Peyer's patch (tissue), 4 donors: ENCODE measurements around the gene KRT85. TPM values are rescaled to one million over a fixed set of nuclear protein-coding genes. Genes with fewer than 3 reads are reported as not detected.

Experiments
- DNase-seq, 3 donors: peaks; one replicate each; pipeline ENCODE4 v3.0.0-alpha.2; 2017 to 2019
- H3K27ac ChIP-seq, 4 donors: fragments of 200-600 bp; sonication (generic); one replicate each; pipeline ENCODE4 v1.5.1; 2016 to 2019
- H3K27me3 ChIP-seq, 2 donors: fragments of 200-600 bp; sonication (generic); one replicate each; pipeline ENCODE4 v1.5.1; 2019
- H3K36me3 ChIP-seq, 3 donors: fragments of 200-600 bp; sonication (generic); one replicate each; pipeline ENCODE4 v1.5.1; 2016 to 2019
- H3K4me1 ChIP-seq, 4 donors: fragments of 200-600 bp; sonication (generic); one replicate each; pipeline ENCODE4 v1.5.1; 2016 to 2019
- H3K4me3 ChIP-seq, 4 donors: fragments of 200-600 bp; sonication (generic); 1 replicate in 3 of 4; 2 replicates in 1 of 4; pipeline ENCODE4 v1.5.1; 2016 to 2019; ENCODE audit warnings: mild to moderate bottlenecking in 1 of 4
- H3K9me3 ChIP-seq, 4 donors: fragments of 200-600 bp; sonication (generic); one replicate each; pipeline ENCODE4 v1.5.1; 2016 to 2019; ENCODE audit warnings: mild to moderate bottlenecking in 1 of 4
- POLR2A ChIP-seq, 2 donors: fragments of 450-650 bp; IDR thresholded peaks; one replicate each; pipeline ENCODE4 v1.5.1; 2017; ENCODE audit warnings: antibody characterized with exemption in 2 of 2, mild to moderate bottlenecking in 2 of 2, moderate library complexity in 2 of 2
- total RNA-seq, 4 donors: library from RNA; depleted of rRNA; stranded (reverse); fragments of >200 nt; gene quantifications; one replicate each; pipeline ENCODE4 v1.1.0, GENCODE V29; 2016
- TF ChIP-seq, protein P1 (sequence below), 6 experiments: fragments of 450-650 bp in 4 of 6; fragments of 200-600 bp in 2 of 6; sonication (generic) in 1 of 6; IDR thresholded peaks; one replicate each; pipeline ENCODE4 v1.5.1; 2017 to 2019; ENCODE audit warnings: antibody characterized with exemption in 6 of 6, mild to moderate bottlenecking in 3 of 6, moderate library complexity in 1 of 6

KRT85 gene
- total RNA-seq, 4 donors from 2014 or later, result not detected

DNA sequence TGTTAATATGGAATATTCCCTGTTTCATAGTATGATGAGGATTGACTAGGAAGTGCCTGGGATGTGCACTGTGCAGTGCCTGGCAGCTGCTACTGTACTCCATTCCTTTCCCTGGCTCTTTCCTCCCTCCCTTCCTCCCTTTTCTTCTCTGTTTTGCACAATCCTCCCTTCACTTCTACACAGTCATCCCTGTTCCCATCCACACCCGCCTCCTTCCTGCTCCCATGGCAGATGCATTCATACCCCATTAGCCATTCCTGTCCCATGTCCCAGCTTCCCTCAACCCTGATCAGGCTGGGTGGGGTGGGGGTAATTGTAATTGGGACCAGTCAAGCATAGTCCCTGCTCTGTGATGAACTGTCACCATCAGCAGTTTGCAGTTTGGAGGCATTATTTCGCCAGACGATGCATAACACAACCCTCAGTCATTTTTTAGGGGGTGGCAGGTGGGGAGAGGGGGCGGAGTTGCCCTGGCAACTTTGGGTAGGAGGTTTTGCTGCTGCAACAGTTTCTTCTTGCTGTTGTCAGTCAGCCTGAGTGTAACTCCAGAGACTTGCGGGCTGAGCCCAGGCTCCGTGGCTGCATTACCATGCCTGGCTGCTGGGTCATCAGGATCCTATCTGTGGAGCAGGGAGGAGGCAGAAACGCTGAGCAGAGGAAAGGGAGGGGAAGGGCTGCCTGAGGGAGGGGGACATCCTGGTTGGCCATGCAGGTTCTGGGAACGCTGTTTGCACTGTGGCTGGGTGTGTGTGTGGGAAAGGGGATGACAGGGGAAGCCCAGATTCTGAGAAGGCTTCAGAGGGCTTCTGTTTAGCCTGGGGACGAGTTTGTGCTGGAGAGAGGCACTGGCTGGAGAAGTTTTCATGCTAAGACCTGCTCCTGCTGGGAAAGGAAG, 22.3 kb upstream of the KRT85 start:
- no peak for TF ChIP-seq POLR2A (IDR thresholded peaks at IDR 0.05)
- TF ChIP-seq, protein P1, sequence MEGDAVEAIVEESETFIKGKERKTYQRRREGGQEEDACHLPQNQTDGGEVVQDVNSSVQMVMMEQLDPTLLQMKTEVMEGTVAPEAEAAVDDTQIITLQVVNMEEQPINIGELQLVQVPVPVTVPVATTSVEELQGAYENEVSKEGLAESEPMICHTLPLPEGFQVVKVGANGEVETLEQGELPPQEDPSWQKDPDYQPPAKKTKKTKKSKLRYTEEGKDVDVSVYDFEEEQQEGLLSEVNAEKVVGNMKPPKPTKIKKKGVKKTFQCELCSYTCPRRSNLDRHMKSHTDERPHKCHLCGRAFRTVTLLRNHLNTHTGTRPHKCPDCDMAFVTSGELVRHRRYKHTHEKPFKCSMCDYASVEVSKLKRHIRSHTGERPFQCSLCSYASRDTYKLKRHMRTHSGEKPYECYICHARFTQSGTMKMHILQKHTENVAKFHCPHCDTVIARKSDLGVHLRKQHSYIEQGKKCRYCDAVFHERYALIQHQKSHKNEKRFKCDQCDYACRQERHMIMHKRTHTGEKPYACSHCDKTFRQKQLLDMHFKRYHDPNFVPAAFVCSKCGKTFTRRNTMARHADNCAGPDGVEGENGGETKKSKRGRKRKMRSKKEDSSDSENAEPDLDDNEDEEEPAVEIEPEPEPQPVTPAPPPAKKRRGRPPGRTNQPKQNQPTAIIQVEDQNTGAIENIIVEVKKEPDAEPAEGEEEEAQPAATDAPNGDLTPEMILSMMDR (IDR thresholded peaks at IDR 0.05), result no peak
- Histone ChIP-seq H3K27ac (no peak overlapping the region), H3K4me1 (no peaks in the 10 kb centered on the region), H3K27me3 (no peaks in the 10 kb centered on the region), H3K4me3 (no peak overlapping the region), H3K9me3 (no peaks in the 10 kb centered on the region), H3K36me3 (no peaks in the 10 kb centered on the region)
- peak in 1 of 3 donors; percentile 27 for DNase-seq

DNA sequence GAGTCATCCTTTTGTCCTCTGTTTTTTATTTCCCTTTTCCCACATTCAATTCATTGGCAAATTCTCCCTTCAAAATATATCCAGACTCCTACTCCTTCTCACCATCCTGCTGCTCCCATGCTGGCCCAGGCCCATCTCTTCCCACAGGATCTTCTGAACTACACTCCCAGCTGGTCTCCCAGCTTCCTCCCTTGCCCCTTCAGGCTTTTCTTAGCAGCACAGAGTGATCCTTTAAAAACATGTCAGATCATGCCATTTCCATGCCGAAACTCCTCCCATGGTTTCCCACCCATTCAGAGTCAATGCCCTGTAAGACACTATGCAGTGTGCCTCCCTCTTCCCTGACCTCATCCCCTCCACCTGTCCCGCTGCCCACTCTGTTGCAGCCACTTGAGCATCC, 20.6 kb upstream of the KRT85 start:
- TF ChIP-seq, protein P1 (IDR thresholded peaks at IDR 0.05), result no peak
- no peak for TF ChIP-seq POLR2A (IDR thresholded peaks at IDR 0.05)

DNA sequence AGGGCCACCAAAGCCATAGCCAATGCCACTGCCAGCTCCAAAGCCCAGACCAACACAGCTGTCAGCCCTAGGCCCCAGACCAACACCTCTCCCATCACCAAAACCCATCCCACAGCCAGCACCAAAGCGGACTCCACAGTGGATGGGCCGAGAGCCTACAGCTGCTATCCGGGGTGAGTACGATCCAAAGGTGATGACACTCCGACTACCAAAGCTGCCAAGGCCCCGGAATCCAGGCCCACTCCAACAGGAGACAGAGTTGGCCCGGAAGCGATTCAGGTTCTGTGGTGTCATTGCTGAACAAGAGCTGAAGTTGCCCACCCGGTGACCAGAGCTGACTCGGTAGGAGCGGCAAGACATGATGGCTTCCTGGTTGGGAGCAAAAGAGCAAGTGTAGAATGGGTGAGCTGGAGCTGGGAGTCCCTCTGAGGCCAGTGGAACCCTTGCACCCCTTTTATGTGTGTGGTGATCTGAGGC, 18.0 kb upstream of the KRT85 start, which contains the start of gene KRT84:
Gene KRT84, minus strand, starts transcription at position 427 of the 477 bp plus-strand sequence. Its CDS starts 67 bp downstream, at position 360.
- Histone ChIP-seq H3K27ac (no peak within 1 kb of the TSS), H3K36me3 (no peaks in the 10 kb centered on the region)
- no peak for TF ChIP-seq POLR2A (IDR thresholded peaks at IDR 0.05)
- TF ChIP-seq, protein P1 (IDR thresholded peaks at IDR 0.05), result no peak

More for the DNA sequence above, 20.6 kb upstream of the KRT85 start:
- no peak overlapping the region for H3K4me3 ChIP-seq
- no peak overlapping the region for H3K27ac ChIP-seq
- H3K4me1 ChIP-seq, result no peaks in the 10 kb centered on the region
- H3K9me3 ChIP-seq, result no peaks in the 10 kb centered on the region
- no peaks in the 10 kb centered on the region for H3K36me3 ChIP-seq
- H3K27me3 ChIP-seq, result no peaks in the 10 kb centered on the region
- peak in 1 of 3 donors; percentile 11 for DNase-seq

DNA sequence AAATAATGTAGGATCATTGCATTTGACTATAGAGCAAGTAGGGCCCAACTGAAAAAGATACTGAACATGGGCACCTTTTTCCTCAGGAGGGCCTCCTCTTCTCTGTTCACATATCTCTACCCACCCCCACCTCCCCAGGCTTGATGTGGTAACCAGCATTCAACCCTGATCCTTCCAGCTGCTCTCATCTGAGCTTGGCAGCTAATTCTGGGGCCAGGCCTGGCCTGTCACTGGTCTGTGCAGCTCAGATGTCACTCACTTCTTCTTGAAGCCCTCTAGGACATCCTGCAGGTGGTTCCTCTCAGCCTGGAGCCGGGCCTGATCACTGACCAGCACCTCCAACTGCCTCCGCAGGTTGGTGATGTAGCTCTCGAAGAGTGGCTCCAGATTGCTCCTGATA, 16.1 kb upstream of the KRT85 start:
- TF ChIP-seq, protein P1 (IDR thresholded peaks at IDR 0.05), result no peak
- no peak for TF ChIP-seq POLR2A (IDR thresholded peaks at IDR 0.05)
- H3K4me3 ChIP-seq, result no peak overlapping the region
- no peak overlapping the region for H3K27ac ChIP-seq
- H3K36me3 ChIP-seq, result no peaks in the 10 kb centered on the region
- no peaks in the 10 kb centered on the region for H3K4me1 ChIP-seq
- DNase-seq, result peak in 1 of 3 donors; percentile 15
- no peaks in the 10 kb centered on the region for H3K9me3 ChIP-seq
- no peaks in the 10 kb centered on the region for H3K27me3 ChIP-seq

More for the DNA sequence above, 18.0 kb upstream of the KRT85 start, which contains the start of gene KRT84:
- no peaks in the 10 kb centered on the region for H3K27me3 ChIP-seq
- H3K9me3 ChIP-seq, result no peaks in the 10 kb centered on the region
- H3K4me3 ChIP-seq, result no peak within 1 kb of the TSS
- H3K4me1 ChIP-seq, result no peaks in the 10 kb centered on the region
- peak in 1 of 3 donors; percentile 20 for DNase-seq

DNA sequence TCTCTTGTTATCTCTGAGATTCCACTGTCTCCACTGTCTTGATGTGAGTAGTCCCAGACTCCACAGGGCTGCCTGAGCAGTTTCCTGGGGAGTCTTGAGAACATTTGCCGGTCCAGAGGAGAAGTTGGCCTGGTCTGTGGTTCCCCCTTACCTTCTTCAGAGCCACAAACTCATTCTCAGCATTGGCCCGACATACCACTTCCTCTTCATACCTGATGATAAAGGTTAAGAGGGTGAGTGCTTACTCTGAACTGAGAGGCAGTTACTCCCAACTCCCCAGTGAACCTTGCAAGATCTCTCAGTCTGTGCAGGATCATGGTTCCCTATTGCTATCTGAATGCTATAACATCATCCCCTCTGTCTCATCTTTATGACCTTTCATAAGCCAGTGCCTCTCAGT, 15.6 kb upstream of the KRT85 start:
- TF ChIP-seq, protein P1 (IDR thresholded peaks at IDR 0.05), result no peak
- no peak for TF ChIP-seq POLR2A (IDR thresholded peaks at IDR 0.05)
- Histone ChIP-seq H3K27me3 (no peaks in the 10 kb centered on the region), H3K4me1 (no peaks in the 10 kb centered on the region), H3K27ac (no peak overlapping the region), H3K4me3 (no peak overlapping the region), H3K36me3 (no peaks in the 10 kb centered on the region), H3K9me3 (no peaks in the 10 kb centered on the region)
- DNase-seq, result no peak
